Fibroblast of skin of right biceps (primary cell): ENCODE data around the gene USP17L28.
"Not testable (repeated sequence)": the region's sequence is repeated elsewhere in the genome, so short reads cannot be mapped to it uniquely, and the experiment has no call there.

Experiments used
- DNase-seq: peaks from one replicate; pipeline ENCODE4 v3.0.0-alpha.2; 2013

Gene USP17L28

GRCh38 chr4:9348593-9348992 is at the start of gene USP17L28:
TSS of gene USP17L28 (plus strand) at chr4:9348893. CDS start at chr4:9348893, 0 bp downstream.
- DNase-seq: not testable (repeated sequence)

- DNase-seq: not testable (repeated sequence)
These were observed 24.5 kb upstream of the USP17L28 start for GRCh38 chr4:9324191-9324590.

GRCh38 chr4:9324865-9325264 is 23.8 kb upstream of the USP17L28 start, which contains the start of gene USP17L24:
TSS of gene USP17L24 (plus strand) at chr4:9325165. CDS start at chr4:9325165, 0 bp downstream.
- DNase-seq: not testable (repeated sequence)

GRCh38 chr4:9329611-9330010 is 19.1 kb upstream of the USP17L28 start, which contains the start of gene USP17L25:
TSS of gene USP17L25 (plus strand) at chr4:9329911. CDS start at chr4:9329911, 0 bp downstream.
- not testable (repeated sequence) for DNase-seq

- not testable (repeated sequence) for DNase-seq
These were observed 14.3 kb upstream of the USP17L28 start, which contains the start of gene USP17L26 for GRCh38 chr4:9334358-9334757. TSS of gene USP17L26 (plus strand) at chr4:9334658. CDS start at chr4:9334658, 0 bp downstream.

- not testable (repeated sequence) for DNase-seq
These were observed 9.6 kb upstream of the USP17L28 start, which contains the start of gene USP17L5 for GRCh38 chr4:9339103-9339502. TSS of gene USP17L5 (plus strand) at chr4:9339403. CDS start at chr4:9339403, 0 bp downstream.

- DNase-seq: not testable (repeated sequence)
These were observed 4.8 kb upstream of the USP17L28 start, which contains the start of gene USP17L27 for GRCh38 chr4:9343848-9344247. TSS of gene USP17L27 (plus strand) at chr4:9344148. CDS start at chr4:9344148, 0 bp downstream.

- not testable (repeated sequence) for DNase-seq
These were observed 2.2 kb downstream of the USP17L28 start for GRCh38 chr4:9350866-9351265.

- not testable (repeated sequence) for DNase-seq
These were observed 4.6 kb downstream of the USP17L28 start, which contains the start of gene USP17L29 for GRCh38 chr4:9353338-9353737. TSS of gene USP17L29 (plus strand) at chr4:9353638. CDS start at chr4:9353638, 0 bp downstream.

GRCh38 chr4:9362829-9363228 is 14.1 kb downstream of the USP17L28 start, which contains the start of gene USP17L30:
TSS of gene USP17L30 (plus strand) at chr4:9363129. CDS start at chr4:9363129, 0 bp downstream.
- not testable (repeated sequence) for DNase-seq

GRCh38 chr4:9379881-9380280 is 31.2 kb downstream of the USP17L28 start:
- DNase-seq: not testable (repeated sequence)

- not testable (repeated sequence) for DNase-seq
These were observed 32.4 kb downstream of the USP17L28 start for GRCh38 chr4:9381012-9381534.

- DNase-seq: no peak
These were observed 35.4 kb downstream of the USP17L28 start for GRCh38 chr4:9384126-9384525.

GRCh38 chr4:9389001-9389400 is 40.3 kb downstream of the USP17L28 start:
- not testable (repeated sequence) for DNase-seq
